ENCODE measurements around the gene SOX6. TPM values are rescaled to one million over a fixed set of nuclear protein-coding genes. Genes with fewer than 3 reads are reported as not detected.

Gene SOX6
- total RNA-seq, 1 experiment from 2014 or later: 0.21 TPM

- POLR2A ChIA-PET: no interaction called here
- no peak for TF ChIP-seq TCF7L2 (IDR thresholded peaks at IDR 0.05; ENCODE audit: low read depth, low read length)
- TF ChIP-seq REST (IDR thresholded peaks at IDR 0.05; ENCODE audit: insufficient read depth in 1 of 2, low read depth in 2 of 2, low read length in 1 of 2): no peak
- no peak for TF ChIP-seq SIN3A (IDR thresholded peaks at IDR 0.05; ENCODE audit: borderline replicate concordance, insufficient read depth, low read depth, low read length)
- no peak for TF ChIP-seq POLR2AphosphoS5 (IDR thresholded peaks at IDR 0.05; ENCODE audit: low read depth, low read length)
- TF ChIP-seq, protein P1, sequence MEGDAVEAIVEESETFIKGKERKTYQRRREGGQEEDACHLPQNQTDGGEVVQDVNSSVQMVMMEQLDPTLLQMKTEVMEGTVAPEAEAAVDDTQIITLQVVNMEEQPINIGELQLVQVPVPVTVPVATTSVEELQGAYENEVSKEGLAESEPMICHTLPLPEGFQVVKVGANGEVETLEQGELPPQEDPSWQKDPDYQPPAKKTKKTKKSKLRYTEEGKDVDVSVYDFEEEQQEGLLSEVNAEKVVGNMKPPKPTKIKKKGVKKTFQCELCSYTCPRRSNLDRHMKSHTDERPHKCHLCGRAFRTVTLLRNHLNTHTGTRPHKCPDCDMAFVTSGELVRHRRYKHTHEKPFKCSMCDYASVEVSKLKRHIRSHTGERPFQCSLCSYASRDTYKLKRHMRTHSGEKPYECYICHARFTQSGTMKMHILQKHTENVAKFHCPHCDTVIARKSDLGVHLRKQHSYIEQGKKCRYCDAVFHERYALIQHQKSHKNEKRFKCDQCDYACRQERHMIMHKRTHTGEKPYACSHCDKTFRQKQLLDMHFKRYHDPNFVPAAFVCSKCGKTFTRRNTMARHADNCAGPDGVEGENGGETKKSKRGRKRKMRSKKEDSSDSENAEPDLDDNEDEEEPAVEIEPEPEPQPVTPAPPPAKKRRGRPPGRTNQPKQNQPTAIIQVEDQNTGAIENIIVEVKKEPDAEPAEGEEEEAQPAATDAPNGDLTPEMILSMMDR (IDR thresholded peaks at IDR 0.05): no peak
- BruUV-seq (replicated peaks): no TSS peak
- Histone ChIP-seq H3K4me3 (ENCODE audit: low read depth in 2 of 2, low read length in 2 of 2) (no peak overlapping the region), H3K36me3 (ENCODE audit: control insufficient read depth, insufficient read depth, low read length) (no peaks in the 10 kb centered on the region), H3K4me1 (ENCODE audit: control insufficient read depth, insufficient read depth, low read length) (no peaks in the 10 kb centered on the region), H3K27ac (ENCODE audit: low read length) (no peak overlapping the region), H3K9me3 (ENCODE audit: control insufficient read depth, insufficient read depth, low read depth, low read length) (no peaks in the 10 kb centered on the region), H3K27me3 (ENCODE audit: control insufficient read depth, insufficient read depth, low read length) (no peaks in the 10 kb centered on the region)
- DNase-seq (ENCODE audit: low read depth, low spot score) (no peak), ATAC-seq (no peak)
- intact Hi-C loops (cut with micrococcal nuclease; ENCODE audit: unreplicated experiment): no loop called here
- CTCF ChIA-PET: no interaction called here
- in situ Hi-C loops (cut with HindIII; ENCODE audit: low pct_unique_long_range_greater_than_20kb, low sequenced_read_pairs): no loop called here
Observed at GRCh38 chr11:16341853-16342252, 14.5 kb downstream of the SOX6 start.

GRCh38 chr11:16338393-16338792 is 18.0 kb downstream of the SOX6 start:
- no peaks in the 10 kb centered on the region for H3K36me3 ChIP-seq (ENCODE audit: control insufficient read depth, insufficient read depth, low read length)
- no peak for TF ChIP-seq SIN3A (IDR thresholded peaks at IDR 0.05; ENCODE audit: borderline replicate concordance, insufficient read depth, low read depth, low read length)
- no peaks in the 10 kb centered on the region for H3K27me3 ChIP-seq (ENCODE audit: control insufficient read depth, insufficient read depth, low read length)
- H3K9me3 ChIP-seq (ENCODE audit: control insufficient read depth, insufficient read depth, low read depth, low read length): no peaks in the 10 kb centered on the region
- ChIA-PET CTCF (no interaction called here), POLR2A (no interaction called here)
- in situ Hi-C loops (cut with HindIII; ENCODE audit: low pct_unique_long_range_greater_than_20kb, low sequenced_read_pairs): no loop called here
- intact Hi-C loops (cut with micrococcal nuclease; ENCODE audit: unreplicated experiment): no loop called here
- no peaks in the 10 kb centered on the region for H3K4me1 ChIP-seq (ENCODE audit: control insufficient read depth, insufficient read depth, low read length)
- ATAC-seq (no peak), DNase-seq (ENCODE audit: low read depth, low spot score) (no peak)
- no TSS peak for BruUV-seq (replicated peaks)
- no peak overlapping the region for H3K27ac ChIP-seq (ENCODE audit: low read length)
- H3K4me3 ChIP-seq (ENCODE audit: low read depth in 2 of 2, low read length in 2 of 2): no peak overlapping the region

GRCh38 chr11:16337421-16338213 is 18.7 kb downstream of the SOX6 start:
- no peak overlapping the region for H3K4me3 ChIP-seq (ENCODE audit: low read depth in 2 of 2, low read length in 2 of 2)
- intact Hi-C loops (cut with micrococcal nuclease; ENCODE audit: unreplicated experiment) (no loop called here), in situ Hi-C loops (cut with HindIII; ENCODE audit: low pct_unique_long_range_greater_than_20kb, low sequenced_read_pairs) (no loop called here)
- TF ChIP-seq SIN3A (IDR thresholded peaks at IDR 0.05; ENCODE audit: borderline replicate concordance, insufficient read depth, low read depth, low read length) (no peak), TCF7L2 (IDR thresholded peaks at IDR 0.05; ENCODE audit: low read depth, low read length) (no peak), POLR2AphosphoS5 (IDR thresholded peaks at IDR 0.05; ENCODE audit: low read depth, low read length) (no peak), REST (IDR thresholded peaks at IDR 0.05; ENCODE audit: insufficient read depth in 1 of 2, low read depth in 2 of 2, low read length in 1 of 2) (no peak)
- TF ChIP-seq, protein P1 (IDR thresholded peaks at IDR 0.05): no peak
- no peak overlapping the region for H3K27ac ChIP-seq (ENCODE audit: low read length)
- CTCF ChIA-PET: no interaction called here
- ATAC-seq: no peak
- no peaks in the 10 kb centered on the region for H3K9me3 ChIP-seq (ENCODE audit: control insufficient read depth, insufficient read depth, low read depth, low read length)
- no peaks in the 10 kb centered on the region for H3K27me3 ChIP-seq (ENCODE audit: control insufficient read depth, insufficient read depth, low read length)
- POLR2A ChIA-PET: no interaction called here
- H3K36me3 ChIP-seq (ENCODE audit: control insufficient read depth, insufficient read depth, low read length): no peaks in the 10 kb centered on the region
- DNase-seq (ENCODE audit: low read depth, low spot score): no peak
- no TSS peak for BruUV-seq (replicated peaks)
- no peaks in the 10 kb centered on the region for H3K4me1 ChIP-seq (ENCODE audit: control insufficient read depth, insufficient read depth, low read length)
